GM21526 (cell line): ENCODE data around the gene TPRG1L.

Experiments
- ATAC-seq: cut with Tn5 transposase; IDR thresholded peaks from one replicate; pipeline ENCODE4 v1.9.1; 2021; ENCODE audit warnings: moderate library complexity; ENCODE audit not compliant: unreplicated experiment, low FRiP score

TPRG1L gene

GRCh38 chr1:3659093-3659492 lies 34.3 kb downstream of the TPRG1L start:
- ATAC-seq, result no peak

GRCh38 chr1:3660704-3661103 lies 35.9 kb downstream of the TPRG1L start:
- ATAC-seq, result no peak

- no peak for ATAC-seq
Observed at GRCh38 chr1:3661631-3662030, 36.8 kb downstream of the TPRG1L start.

GRCh38 chr1:3662080-3662671 lies 37.4 kb downstream of the TPRG1L start:
- no peak for ATAC-seq

- ATAC-seq, result no peak
Observed at GRCh38 chr1:3663999-3664699, 39.3 kb downstream of the TPRG1L start.

- ATAC-seq, result no peak
Observed at GRCh38 chr1:3664700-3665375, 40.0 kb downstream of the TPRG1L start.

- ATAC-seq, result no peak
Observed at GRCh38 chr1:3668148-3668547, 43.3 kb downstream of the TPRG1L start.

- ATAC-seq, result no peak
Observed at GRCh38 chr1:3668585-3669300, 43.9 kb downstream of the TPRG1L start.

- ATAC-seq, result no peak
Observed at GRCh38 chr1:3669421-3669821, 44.6 kb downstream of the TPRG1L start.

- no peak for ATAC-seq
Observed at GRCh38 chr1:3669971-3670431, 45.2 kb downstream of the TPRG1L start.

GRCh38 chr1:3670823-3671265 lies 46.0 kb downstream of the TPRG1L start:
- ATAC-seq, result no peak

- no peak for ATAC-seq
Observed at GRCh38 chr1:3671371-3672180, 46.8 kb downstream of the TPRG1L start.

- ATAC-seq, result no peak
Observed at GRCh38 chr1:3672231-3672970, 47.6 kb downstream of the TPRG1L start.

- no peak for ATAC-seq
Observed at GRCh38 chr1:3672971-3673361, 48.2 kb downstream of the TPRG1L start.

GRCh38 chr1:3673381-3674099 lies 48.7 kb downstream of the TPRG1L start:
- ATAC-seq, result no peak

GRCh38 chr1:3674100-3675094 lies 49.6 kb downstream of the TPRG1L start:
- no peak for ATAC-seq

- no peak for ATAC-seq
Observed at GRCh38 chr1:3675436-3675835, 50.6 kb downstream of the TPRG1L start.
